ENCODE measurements around the gene RAB39A.
A peak's percentile ranks its signal among the peaks of the same experiment; 100 is the strongest.
"Not testable (repeated sequence)": the region's sequence is repeated elsewhere in the genome, so short reads cannot be mapped to it uniquely, and the experiment has no call there.

Gene RAB39A

GRCh38 chr11:107916671-107917241, 11.5 kb upstream of the RAB39A start:
- peak; percentile 49 for DNase-seq (ENCODE audit: low spot score)
- in situ Hi-C loops (cut with MboI; ENCODE audit: low sequenced_read_pairs, unreplicated experiment): no loop called here
- TF ChIP-seq, protein P1, sequence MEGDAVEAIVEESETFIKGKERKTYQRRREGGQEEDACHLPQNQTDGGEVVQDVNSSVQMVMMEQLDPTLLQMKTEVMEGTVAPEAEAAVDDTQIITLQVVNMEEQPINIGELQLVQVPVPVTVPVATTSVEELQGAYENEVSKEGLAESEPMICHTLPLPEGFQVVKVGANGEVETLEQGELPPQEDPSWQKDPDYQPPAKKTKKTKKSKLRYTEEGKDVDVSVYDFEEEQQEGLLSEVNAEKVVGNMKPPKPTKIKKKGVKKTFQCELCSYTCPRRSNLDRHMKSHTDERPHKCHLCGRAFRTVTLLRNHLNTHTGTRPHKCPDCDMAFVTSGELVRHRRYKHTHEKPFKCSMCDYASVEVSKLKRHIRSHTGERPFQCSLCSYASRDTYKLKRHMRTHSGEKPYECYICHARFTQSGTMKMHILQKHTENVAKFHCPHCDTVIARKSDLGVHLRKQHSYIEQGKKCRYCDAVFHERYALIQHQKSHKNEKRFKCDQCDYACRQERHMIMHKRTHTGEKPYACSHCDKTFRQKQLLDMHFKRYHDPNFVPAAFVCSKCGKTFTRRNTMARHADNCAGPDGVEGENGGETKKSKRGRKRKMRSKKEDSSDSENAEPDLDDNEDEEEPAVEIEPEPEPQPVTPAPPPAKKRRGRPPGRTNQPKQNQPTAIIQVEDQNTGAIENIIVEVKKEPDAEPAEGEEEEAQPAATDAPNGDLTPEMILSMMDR (IDR thresholded peaks at IDR 0.05; ENCODE audit: borderline replicate concordance, control extremely low read depth, extremely low read depth, insufficient read depth, missing control alignments): peak; percentile 74

DNA sequence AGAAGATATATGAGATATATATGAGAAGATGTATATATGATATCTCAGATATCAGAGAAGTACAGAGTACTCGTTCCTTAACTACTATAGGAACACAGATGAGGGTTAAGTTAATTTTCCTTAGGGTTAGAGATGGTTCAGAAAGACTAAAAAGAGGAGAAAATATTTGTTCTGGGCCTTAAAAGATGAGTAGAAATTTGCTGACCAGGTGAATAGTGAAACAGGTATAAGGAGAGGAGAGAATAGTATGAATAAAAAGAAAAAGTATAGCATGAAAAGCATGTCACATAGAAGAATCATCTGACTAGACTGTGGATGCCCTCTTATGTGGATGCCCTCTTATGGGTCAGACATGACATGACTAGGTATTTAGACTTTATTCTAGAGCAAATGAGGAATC, 6.3 kb upstream of the RAB39A start:
- DNase-seq (ENCODE audit: low spot score): no peak
- in situ Hi-C loops (cut with MboI; ENCODE audit: low sequenced_read_pairs, unreplicated experiment): no loop called here

GRCh38 chr11:107923519-107923918, 4.7 kb upstream of the RAB39A start:
- DNase-seq (ENCODE audit: low spot score); in situ Hi-C loops (cut with MboI; ENCODE audit: low sequenced_read_pairs, unreplicated experiment): not testable (repeated sequence)

More for the DNA sequence above, 6.3 kb upstream of the RAB39A start:
- TF ChIP-seq, protein P1 (IDR thresholded peaks at IDR 0.05; ENCODE audit: borderline replicate concordance, control extremely low read depth, extremely low read depth, insufficient read depth, missing control alignments): no peak

- in situ Hi-C loops (cut with MboI; ENCODE audit: low sequenced_read_pairs, unreplicated experiment): no loop called here
- DNase-seq (ENCODE audit: low spot score): no peak
- TF ChIP-seq, protein P1 (IDR thresholded peaks at IDR 0.05; ENCODE audit: borderline replicate concordance, control extremely low read depth, extremely low read depth, insufficient read depth, missing control alignments): no peak
Observed at GRCh38 chr11:107924306-107924705, 3.9 kb upstream of the RAB39A start.

- in situ Hi-C loops (cut with MboI; ENCODE audit: low sequenced_read_pairs, unreplicated experiment): no loop called here
- no peak for DNase-seq (ENCODE audit: low spot score)
- TF ChIP-seq, protein P1 (IDR thresholded peaks at IDR 0.05; ENCODE audit: borderline replicate concordance, control extremely low read depth, extremely low read depth, insufficient read depth, missing control alignments): no peak
Observed at GRCh38 chr11:107927559-107927958, 689 bp upstream of the RAB39A start.

- DNase-seq (ENCODE audit: low spot score): peak; percentile 41
- TF ChIP-seq, protein P1 (IDR thresholded peaks at IDR 0.05; ENCODE audit: borderline replicate concordance, control extremely low read depth, extremely low read depth, insufficient read depth, missing control alignments): no peak
- in situ Hi-C loops (cut with MboI; ENCODE audit: low sequenced_read_pairs, unreplicated experiment): no loop called here
Observed at GRCh38 chr11:107928767-107929507, 689 bp downstream of the RAB39A start.

- in situ Hi-C loops (cut with MboI; ENCODE audit: low sequenced_read_pairs, unreplicated experiment): no loop called here
- DNase-seq (ENCODE audit: low spot score): peak; percentile 60
- TF ChIP-seq, protein P1 (IDR thresholded peaks at IDR 0.05; ENCODE audit: borderline replicate concordance, control extremely low read depth, extremely low read depth, insufficient read depth, missing control alignments): no peak
Observed at GRCh38 chr11:107929611-107930200, 1.5 kb downstream of the RAB39A start.
